K562 (cell line): ENCODE measurements around the gene BAD. TPM values are rescaled to one million over a fixed set of nuclear protein-coding genes. Genes with fewer than 3 reads are reported as not detected.
A peak's percentile ranks its signal among the peaks of the same experiment; 100 is the strongest.

ENCODE experiments used
- ATAC-seq: fragments of 200-7000 bp; cut with Tn5 transposase; 3 replicates; pipeline ENCODE4 v1.9.1; 2020; ENCODE audit warnings: moderate library complexity
- BruUV-seq: library from RNA; stranded (reverse); fragments of 400-500 nt; replicated peaks from 2 replicates; lab custom pipeline; 2021; lab: Mats Ljungman, UMichigan
- CTCF ChIA-PET: fragments of 300-600 bp; formaldehyde crosslinking; extraction: SDS; loops from one replicate; lab custom pipeline; 2021; ENCODE audit warnings: low intra/inter-chr PET ratio; lab: Yijun Ruan, JAX
- POLR2A ChIA-PET: fragments of 300-600, 350-650 bp; sonication (Branson Sonifier 250); formaldehyde crosslinking; extraction: SDS; loops from one replicate; lab custom pipeline; 2021; ENCODE audit warnings: antibody characterized with exemption, inconsistent platforms; lab: Yijun Ruan, JAX
- DNase-seq, 4 experiments: peaks; one replicate each; pipeline versions ENCODE4 v3.0.0 to v3.0.0-alpha.2; 2011 to 2018; ENCODE audit warnings: low spot score in 3 of 4, mixed read lengths in 3 of 4; ENCODE audit errors: extremely low read depth in 1 of 4
- FAIRE-seq: peaks from 2 replicates; lab custom pipeline; 2011; peaks lifted over from hg19 to GRCh38; lab: Jason Lieb, UNC
- H2AFZ ChIP-seq: 2 replicates; pipeline ENCODE4 v1.6.0; 2011; ENCODE audit warnings: low read depth, low read length, control low read depth, inconsistent platforms
- H3K27ac ChIP-seq: fragments of 200-600 bp; 3 replicates; pipeline ENCODE4 v1.8.0; 2011; ENCODE audit warnings: low read depth, mild to moderate bottlenecking, control low read depth, inconsistent platforms, low read length, moderate library complexity, mixed read lengths; ENCODE audit errors: extremely low read depth
- H3K27me3 ChIP-seq, 2 experiments: fragments of 300-600 bp in 1 of 2; 2 replicates in 1 of 2; 3 replicates in 1 of 2; pipeline versions ENCODE4 v1.6.0 to v1.8.0; 2011; ENCODE audit warnings: inconsistent platforms in 2 of 2, low read length in 2 of 2, mild to moderate bottlenecking in 1 of 2, mixed read lengths in 1 of 2, moderate library complexity in 1 of 2; ENCODE audit not compliant: control insufficient read depth in 2 of 2, insufficient read depth in 2 of 2
- H3K36me3 ChIP-seq: fragments of 300-600 bp; 3 replicates; pipeline ENCODE4 v1.8.0; 2011; ENCODE audit warnings: mild to moderate bottlenecking, low read length, inconsistent platforms; ENCODE audit not compliant: control insufficient read depth, insufficient read depth
- H3K4me1 ChIP-seq, 2 experiments: fragments of 200-600 bp in 1 of 2; replicated peaks in 1 of 2; 2 replicates in 1 of 2; 3 replicates in 1 of 2; pipeline versions ENCODE4 v1.5.1 to v1.8.0; 2011; ENCODE audit warnings: inconsistent platforms in 2 of 2, low read length in 2 of 2, mild to moderate bottlenecking in 1 of 2, mixed read lengths in 1 of 2, moderate library complexity in 1 of 2; ENCODE audit not compliant: control insufficient read depth in 2 of 2, insufficient read depth in 2 of 2
- H3K4me2 ChIP-seq: 2 replicates; pipeline ENCODE4 v1.6.1; 2011; ENCODE audit warnings: low read length, control low read depth, inconsistent platforms, mixed read lengths; ENCODE audit not compliant: insufficient read depth
- H3K4me3 ChIP-seq: fragments of 200-600 bp; sonication (generic), shearing (Covaris generic); 2 replicates; pipeline ENCODE4 v1.5.1; 2016; ENCODE audit warnings: control low read depth, inconsistent platforms
- H3K79me2 ChIP-seq: fragments of 200-600 bp; 3 replicates; pipeline ENCODE4 v1.8.0; 2011; ENCODE audit warnings: low read length, inconsistent platforms; ENCODE audit not compliant: control insufficient read depth, insufficient read depth
- H3K9ac ChIP-seq, 2 experiments: 2 replicates each; pipeline versions ENCODE4 v1.6.0 to v1.6.1; 2011; ENCODE audit warnings: low read depth in 2 of 2, low read length in 2 of 2, control low read depth in 1 of 2, inconsistent platforms in 1 of 2, mild to moderate bottlenecking in 1 of 2, mixed read lengths in 1 of 2; ENCODE audit not compliant: insufficient read depth in 1 of 2
- H3K9me1 ChIP-seq: one replicate; pipeline ENCODE4 v1.6.0; 2011; ENCODE audit warnings: inconsistent platforms, mild to moderate bottlenecking, low read length, moderate library complexity; ENCODE audit not compliant: control insufficient read depth, insufficient read depth
- H3K9me3 ChIP-seq: replicated peaks from 2 replicates; pipeline ENCODE4 v1.5.1; 2011; ENCODE audit warnings: low read depth, low read length, inconsistent platforms; ENCODE audit not compliant: control insufficient read depth, insufficient read depth
- H4K20me1 ChIP-seq: replicated peaks from 2 replicates; pipeline ENCODE4 v1.6.1; 2011; ENCODE audit warnings: low read length, inconsistent platforms, mixed read lengths; ENCODE audit not compliant: control insufficient read depth, insufficient read depth
- BCOR ChIP-seq: fragments of 450-650 bp; IDR thresholded peaks from 2 replicates; pipeline ENCODE4 v1.6.1; 2016
- CHD4 ChIP-seq: fragments of 200-600 bp; sonication (generic); IDR thresholded peaks from 3 replicates; pipeline ENCODE4 v1.6.1; 2012; ENCODE audit warnings: low read depth, mild to moderate bottlenecking, mixed read lengths, low read length, inconsistent platforms; ENCODE audit not compliant: insufficient read depth, insufficient replicate concordance, poor library complexity, severe bottlenecking
- KDM1A ChIP-seq, 2 experiments: fragments of 450-650 bp; IDR thresholded peaks; 2 replicates each; pipeline ENCODE4 v1.6.1; 2016; ENCODE audit warnings: mild to moderate bottlenecking in 2 of 2
- RB1 ChIP-seq: fragments of 450-650 bp; IDR thresholded peaks from 2 replicates; pipeline ENCODE4 v1.6.1; 2017; ENCODE audit warnings: low read depth, mild to moderate bottlenecking
- WGBS: fragments of 100-300 bp; shearing (Covaris generic); methylation state at CpG from one replicate; pipeline ENCODE4 v1.1.6; 2016; ENCODE audit warnings: low coverage, mixed read lengths; ENCODE audit not compliant: insufficient coverage; ENCODE audit errors: missing lambda C conversion rate; 5-methylcytosine and 5-hydroxymethylcytosine counted together
- in situ Hi-C: fragments of 300-500 bp; cut with MboI; formaldehyde crosslinking; loops from 4 replicates; pipeline ENCODE4 v1.15.0; 2018; ENCODE audit warnings: inconsistent platforms, mixed read lengths
- intact Hi-C: fragments of 100-400 bp; cut with micrococcal nuclease; formaldehyde crosslinking; loops from 2 replicates; pipeline ENCODE4 v1.14.2; 2022
- polyA plus RNA-seq, 8 experiments: library from polyadenylated mRNA; depleted of rRNA in 4 of 8; stranded (reverse) in 5 of 8; unstranded in 3 of 8; fragments of >200 nt; fragmentation: Nextera tagmentation in 2 of 8; fragmentation: Illumina TruSeq in 1 of 8; extraction: Ambion mirVana in 2 of 8; extraction: Trizol in 1 of 8; gene quantifications; 2 replicates each; pipeline versions ENCODE4 v1.2.1 to v1.2.3, GENCODE V29; 2011 to 2014; ENCODE audit warnings: inconsistent platforms in 1 of 8, missing spikeins in 1 of 8
- total RNA-seq, 7 experiments: library from RNA; depleted of rRNA in 6 of 7; stranded (reverse); fragments of >200 nt in 6 of 7; fragmentation: Illumina TruSeq in 2 of 7; extraction: Trizol in 2 of 7; gene quantifications; 2 replicates each; pipeline versions ENCODE4 v1.2.1 to v1.2.3, GENCODE V29; 2011 to 2021; ENCODE audit warnings: low replicate concordance in 1 of 7

BAD gene
- total and polyA plus RNA-seq, 9 of the 15 experiments (the other 6 are each of a cell fraction or from before 2014, with no cell fraction given), result 0.61 to 45.6 (median 11.8) TPM

GRCh38 chr11:64253043-64253442 is 31.4 kb downstream of the BAD start:
- BruUV-seq, result TSS peak; percentile 58
- peaks cover 7% of the 10 kb centered on the region for H4K20me1 ChIP-seq
- no peaks in the 10 kb centered on the region for H3K9me3 ChIP-seq
- no peak overlapping the region for H3K4me3 ChIP-seq
- no peak for ATAC-seq
- H3K36me3 ChIP-seq, result peaks cover 42% of the 10 kb centered on the region; the same call in 2 of the 3 replicates
- TF ChIP-seq RB1 (0 out of 2 replicates have a peak, but pooled peaks have one; percentile 4), CHD4 (no peak), KDM1A (IDR thresholded peaks at IDR 0.05) (peak; percentile 20 to 23; a peak in 1 of 4 replicates), BCOR (peak; percentile 63; the same call in 1 of the 2 replicates)
- CTCF ChIA-PET, result no interaction called here
- H2AFZ ChIP-seq, result no peak overlapping the region
- WGBS, result 77% methylated on average over 8 of the region's 8 CpGs
- no peaks in the 10 kb centered on the region for H3K27me3 ChIP-seq
- H3K9me1 ChIP-seq, result no peaks in the 10 kb centered on the region
- in situ Hi-C loops (no loop called here), intact Hi-C loops (no loop called here)
- H3K4me2 ChIP-seq, result no peak overlapping the region
- DNase-seq, result no peak
- POLR2A ChIA-PET, result interaction anchor here (0.6 to 1.1 kb wide), 2 partner anchors 8 to 17 kb away, joined by 3 to 5 read pairs; no protein-coding TSS in a partner anchor
- no peak overlapping the region for H3K27ac ChIP-seq
- FAIRE-seq, result no peak
- H3K79me2 ChIP-seq, result peaks cover 27% of the 10 kb centered on the region
- H3K9ac ChIP-seq, result peak overlapping the region in 1 of 2 experiments; percentile 95; a peak in 2 of 4 replicates
- peaks cover 25 to 79% of the 10 kb centered on the region in 2 experiments for H3K4me1 ChIP-seq
